ENCODE data around the gene ADCY9. TPM values are rescaled to one million over a fixed set of nuclear protein-coding genes. Genes with fewer than 3 reads are reported as not detected.
"Not testable (repeated sequence)": the region's sequence is repeated elsewhere in the genome, so short reads cannot be mapped to it uniquely, and the experiment has no call there.

The ADCY9 gene
- total RNA-seq, 1 donor from 2014 or later = 49.6 TPM

- no peak for TF ChIP-seq CTCF (IDR thresholded peaks at IDR 0.05)
- Histone ChIP-seq H3K9me3 (no peaks in the 10 kb centered on the region), H3K4me1 (peaks cover 23% of the 10 kb centered on the region), H3K4me3 (no peak overlapping the region), H3K27ac (peak overlapping the region; percentile 68), H3K36me3 (no peaks in the 10 kb centered on the region), H3K27me3 (no peaks in the 10 kb centered on the region)
- ATAC-seq (peak; percentile 82), DNase-seq (peak; percentile 77)
- intact Hi-C loops (cut with DNase I) = no loop called here
These were observed 170.3 kb downstream of the ADCY9 start for GRCh38 chr16:3945751-3946603.

GRCh38 chr16:3944457-3944856 lies 171.8 kb downstream of the ADCY9 start:
- H3K4me1 ChIP-seq; H3K27ac ChIP-seq; ATAC-seq; intact Hi-C loops (cut with DNase I); H3K4me3 ChIP-seq; H3K36me3 ChIP-seq; H3K27me3 ChIP-seq; H3K9me3 ChIP-seq: not testable (repeated sequence)
- peak; percentile 7 for DNase-seq

GRCh38 chr16:3942146-3942545 lies 174.1 kb downstream of the ADCY9 start:
- H3K27me3 ChIP-seq; H3K4me3 ChIP-seq; H3K9me3 ChIP-seq; H3K27ac ChIP-seq; intact Hi-C loops (cut with DNase I); DNase-seq; H3K36me3 ChIP-seq; ATAC-seq: not testable (repeated sequence)
- H3K4me1 ChIP-seq = peaks cover 17% of the 10 kb centered on the region

- TF ChIP-seq CTCF (IDR thresholded peaks at IDR 0.05) = peak; percentile 94
- intact Hi-C loops (cut with DNase I) = no loop called here
- H3K27me3 ChIP-seq = no peaks in the 10 kb centered on the region
- DNase-seq (peak; percentile 83), ATAC-seq (peak; percentile 93)
- no peak overlapping the region for H3K27ac ChIP-seq
- H3K4me3 ChIP-seq = peak overlapping the region; percentile 56
- no peaks in the 10 kb centered on the region for H3K36me3 ChIP-seq
- no peaks in the 10 kb centered on the region for H3K9me3 ChIP-seq
- peaks cover 13% of the 10 kb centered on the region for H3K4me1 ChIP-seq
These were observed 177.2 kb downstream of the ADCY9 start for GRCh38 chr16:3938843-3939624.

- H3K9me3 ChIP-seq = no peaks in the 10 kb centered on the region
- H3K27me3 ChIP-seq = no peaks in the 10 kb centered on the region
- H3K4me1 ChIP-seq = peaks cover 13% of the 10 kb centered on the region
- intact Hi-C loops (cut with DNase I) = no loop called here
- H3K4me3 ChIP-seq = peak overlapping the region; percentile 56
- no peak overlapping the region for H3K27ac ChIP-seq
- ATAC-seq = peak; percentile 34
- no peak for TF ChIP-seq CTCF (IDR thresholded peaks at IDR 0.05)
- peak; percentile 62 for DNase-seq
- H3K36me3 ChIP-seq = no peaks in the 10 kb centered on the region
These were observed 177.8 kb downstream of the ADCY9 start for GRCh38 chr16:3938471-3938842.

- no peak for TF ChIP-seq CTCF (IDR thresholded peaks at IDR 0.05)
- Histone ChIP-seq H3K4me1 (peaks cover 13% of the 10 kb centered on the region), H3K27me3 (no peaks in the 10 kb centered on the region), H3K27ac (no peak overlapping the region), H3K36me3 (no peaks in the 10 kb centered on the region), H3K9me3 (no peaks in the 10 kb centered on the region), H3K4me3 (no peak overlapping the region)
- DNase-seq (peak; percentile 22), ATAC-seq (no peak)
- intact Hi-C loops (cut with DNase I) = no loop called here
These were observed 179.0 kb downstream of the ADCY9 start for GRCh38 chr16:3937066-3937875.

Data from upper lobe of right lung (tissue), 1 donor.